Measurements from ENCODE around the gene BCAR1. TPM values are rescaled to one million over a fixed set of nuclear protein-coding genes. Genes with fewer than 3 reads are reported as not detected.

BCAR1 gene
- total and polyA plus RNA-seq, 2 of the 13 experiments (the other 11 are each of a cell fraction or from before 2014, with no cell fraction given) = 48.1 to 51.7 TPM

- TF ChIP-seq, protein P1, sequence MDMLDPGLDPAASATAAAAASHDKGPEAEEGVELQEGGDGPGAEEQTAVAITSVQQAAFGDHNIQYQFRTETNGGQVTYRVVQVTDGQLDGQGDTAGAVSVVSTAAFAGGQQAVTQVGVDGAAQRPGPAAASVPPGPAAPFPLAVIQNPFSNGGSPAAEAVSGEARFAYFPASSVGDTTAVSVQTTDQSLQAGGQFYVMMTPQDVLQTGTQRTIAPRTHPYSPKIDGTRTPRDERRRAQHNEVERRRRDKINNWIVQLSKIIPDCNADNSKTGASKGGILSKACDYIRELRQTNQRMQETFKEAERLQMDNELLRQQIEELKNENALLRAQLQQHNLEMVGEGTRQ (IDR thresholded peaks at IDR 0.05; ENCODE audit: low read depth, low read length) = no peak
- TF ChIP-seq, protein P1 (CRISPR knock-in tag; IDR thresholded peaks at IDR 0.05; ENCODE audit: borderline replicate concordance) = no peak; the same call in 1 of the 2 replicates
- TF ChIP-seq SIN3B (IDR thresholded peaks at IDR 0.05; ENCODE audit: low read length) (no peak), AHR (CRISPR knock-in tag; IDR thresholded peaks at IDR 0.05) (peak; percentile 47), HDAC1 (CRISPR knock-in tag; IDR thresholded peaks at IDR 0.05) (peak; percentile 90), HNRNPL (IDR thresholded peaks at IDR 0.05; ENCODE audit: low read depth, low read length) (peak; percentile 99), ARHGAP35 (CRISPR knock-in tag; IDR thresholded peaks at IDR 0.05; ENCODE audit: borderline replicate concordance) (no peak; the same call in 1 of the 2 replicates), ZBTB2 (CRISPR knock-in tag; IDR thresholded peaks at IDR 0.05; ENCODE audit: low read depth) (no peak), ZSCAN12 (CRISPR knock-in tag; IDR thresholded peaks at IDR 0.05) (no peak), HNF4G (IDR thresholded peaks at IDR 0.05; ENCODE audit: borderline replicate concordance, low read depth, low read length) (peak; percentile 97), HNF4G (CRISPR knock-in tag; IDR thresholded peaks at IDR 0.05; ENCODE audit: borderline replicate concordance, low read depth) (peak; percentile 99), PCBP1 (IDR thresholded peaks at IDR 0.05; ENCODE audit: borderline replicate concordance, low read depth, low read length) (0 out of 2 replicates have a peak, but pooled peaks have one; percentile 61), ETV5 (CRISPR knock-in tag; IDR thresholded peaks at IDR 0.05; ENCODE audit: borderline replicate concordance) (peak; percentile 50), NR3C1 (CRISPR knock-in tag; IDR thresholded peaks at IDR 0.05) (no peak), FLYWCH1 (CRISPR knock-in tag; IDR thresholded peaks at IDR 0.05) (no peak)
- TF ChIP-seq, protein P2, sequence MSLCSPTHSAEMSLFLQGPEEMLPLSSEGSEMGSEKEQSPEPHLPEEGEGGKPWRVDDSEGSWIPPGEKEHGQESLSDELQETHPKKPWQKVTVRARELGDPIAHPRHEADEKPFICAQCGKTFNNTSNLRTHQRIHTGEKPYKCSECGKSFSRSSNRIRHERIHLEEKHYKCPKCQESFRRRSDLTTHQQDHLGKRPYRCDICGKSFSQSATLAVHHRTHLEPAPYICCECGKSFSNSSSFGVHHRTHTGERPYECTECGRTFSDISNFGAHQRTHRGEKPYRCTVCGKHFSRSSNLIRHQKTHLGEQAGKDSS (CRISPR knock-in tag; IDR thresholded peaks at IDR 0.05; ENCODE audit: borderline replicate concordance, low read depth) = peak; percentile 93
- TF ChIP-seq, protein P3, sequence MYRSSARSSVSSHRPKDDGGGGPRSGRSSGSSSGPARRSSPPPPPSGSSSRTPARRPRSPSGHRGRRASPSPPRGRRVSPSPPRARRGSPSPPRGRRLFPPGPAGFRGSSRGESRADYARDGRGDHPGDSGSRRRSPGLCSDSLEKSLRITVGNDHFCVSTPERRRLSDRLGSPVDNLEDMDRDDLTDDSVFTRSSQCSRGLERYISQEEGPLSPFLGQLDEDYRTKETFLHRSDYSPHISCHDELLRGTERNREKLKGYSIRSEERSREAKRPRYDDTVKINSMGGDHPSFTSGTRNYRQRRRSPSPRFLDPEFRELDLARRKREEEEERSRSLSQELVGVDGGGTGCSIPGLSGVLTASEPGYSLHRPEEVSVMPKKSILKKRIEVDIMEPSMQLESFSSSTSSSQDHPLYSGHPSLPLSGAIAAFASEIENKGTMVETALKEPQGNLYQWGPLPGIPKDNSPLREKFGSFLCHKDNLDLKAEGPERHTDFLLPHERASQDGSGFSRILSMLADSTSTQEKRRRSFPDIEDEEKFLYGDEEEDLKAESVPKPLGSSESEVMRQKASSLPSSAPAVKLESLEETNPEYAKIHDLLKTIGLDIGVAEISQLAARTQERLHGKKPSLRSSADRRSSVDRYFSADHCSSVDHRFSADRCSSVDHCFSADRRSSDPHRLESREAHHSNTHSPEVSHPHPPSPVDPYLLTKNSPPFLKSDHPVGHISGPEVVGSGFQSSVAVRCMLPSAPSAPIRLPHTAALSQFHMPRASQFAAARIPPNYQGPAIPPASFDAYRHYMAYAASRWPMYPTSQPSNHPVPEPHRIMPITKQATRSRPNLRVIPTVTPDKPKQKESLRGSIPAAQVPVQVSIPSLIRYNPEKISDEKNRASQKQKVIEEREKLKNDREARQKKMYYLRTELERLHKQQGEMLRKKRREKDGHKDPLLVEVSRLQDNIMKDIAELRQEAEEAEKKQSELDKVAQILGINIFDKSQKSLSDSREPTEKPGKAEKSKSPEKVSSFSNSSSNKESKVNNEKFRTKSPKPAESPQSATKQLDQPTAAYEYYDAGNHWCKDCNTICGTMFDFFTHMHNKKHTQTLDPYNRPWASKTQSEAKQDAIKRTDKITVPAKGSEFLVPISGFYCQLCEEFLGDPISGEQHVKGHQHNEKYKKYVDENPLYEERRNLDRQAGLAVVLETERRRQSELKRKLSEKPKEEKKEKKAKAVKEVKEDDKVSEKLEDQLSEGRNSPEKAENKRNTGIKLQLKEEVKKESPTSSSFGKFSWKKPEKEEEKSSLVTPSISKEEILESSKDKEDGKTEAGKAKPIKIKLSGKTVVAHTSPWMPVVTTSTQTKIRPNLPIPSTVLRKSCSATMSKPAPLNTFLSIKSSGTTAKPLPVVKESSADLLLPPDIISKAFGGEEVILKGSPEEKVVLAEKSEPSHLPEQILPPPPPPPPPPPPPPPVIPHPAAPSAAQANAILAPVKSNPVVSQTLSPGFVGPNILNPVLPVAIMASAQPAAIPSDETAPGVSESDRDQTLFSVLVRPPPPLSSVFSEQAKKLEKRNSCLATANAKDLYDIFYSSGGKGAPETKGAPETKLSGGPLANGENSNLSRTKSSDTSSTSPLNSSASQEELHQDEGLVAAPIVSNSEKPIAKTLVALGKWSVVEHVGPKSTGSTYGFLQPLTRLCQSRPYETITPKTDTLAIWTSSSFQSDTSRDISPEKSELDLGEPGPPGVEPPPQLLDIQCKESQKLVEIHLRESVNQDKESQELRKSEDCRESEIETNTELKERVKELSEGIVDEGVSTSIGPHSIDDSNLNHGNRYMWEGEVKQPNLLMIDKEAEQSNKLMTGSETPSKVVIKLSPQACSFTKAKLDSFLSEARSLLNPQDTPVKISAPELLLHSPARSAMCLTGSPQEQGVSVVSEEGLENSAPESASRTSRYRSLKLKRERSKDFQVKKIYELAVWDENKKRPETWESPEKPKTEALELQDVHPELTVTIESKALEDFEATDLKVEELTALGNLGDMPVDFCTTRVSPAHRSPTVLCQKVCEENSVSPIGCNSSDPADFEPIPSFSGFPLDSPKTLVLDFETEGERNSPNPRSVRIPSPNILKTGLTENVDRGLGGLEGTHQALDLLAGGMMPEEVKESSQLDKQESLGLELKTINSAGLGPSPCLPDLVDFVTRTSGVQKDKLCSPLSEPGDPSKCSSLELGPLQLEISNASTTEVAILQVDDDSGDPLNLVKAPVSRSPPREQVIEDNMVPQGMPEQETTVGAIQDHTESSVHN (CRISPR knock-in tag; IDR thresholded peaks at IDR 0.05) = peak; percentile 57; the same call in 1 of the 2 replicates
These were observed 10.8 kb upstream of the BCAR1 start (continued) for GRCh38 chr16:75262104-75262799.

Measured in HepG2 (cell line).